Non-pigmented ciliary epithelial cell (primary cell): ENCODE results near the gene PLCL2.

ENCODE experiments used
- DNase-seq: peaks from one replicate; pipeline ENCODE4 v3.0.0-alpha.2; 2010; ENCODE audit warnings: low read depth

The PLCL2 gene

GRCh38 chr3:16893618-16894200, 9.0 kb downstream of the PLCL2 start:
- DNase-seq: no peak

GRCh38 chr3:16896094-16896627, 11.4 kb downstream of the PLCL2 start:
- DNase-seq: no peak

- DNase-seq: no peak
Measured at GRCh38 chr3:16896820-16897219, 12.1 kb downstream of the PLCL2 start.

- DNase-seq: no peak
Measured at GRCh38 chr3:16897254-16897926, 12.6 kb downstream of the PLCL2 start.

- DNase-seq: no peak
Measured at GRCh38 chr3:16898595-16899395, 14.0 kb downstream of the PLCL2 start.

- no peak for DNase-seq
Measured at GRCh38 chr3:16899919-16900318, 15.2 kb downstream of the PLCL2 start.

- DNase-seq: no peak
Measured at GRCh38 chr3:16900779-16901440, 16.2 kb downstream of the PLCL2 start.

GRCh38 chr3:16904423-16905417, 20.0 kb downstream of the PLCL2 start:
- no peak for DNase-seq

GRCh38 chr3:16905704-16906103, 20.9 kb downstream of the PLCL2 start:
- no peak for DNase-seq

GRCh38 chr3:16906682-16907081, 21.9 kb downstream of the PLCL2 start:
- DNase-seq: no peak

- DNase-seq: no peak
Measured at GRCh38 chr3:16907243-16907642, 22.5 kb downstream of the PLCL2 start.

GRCh38 chr3:16908016-16908807, 23.5 kb downstream of the PLCL2 start:
- DNase-seq: no peak

- DNase-seq: no peak
Measured at GRCh38 chr3:16908896-16909295, 24.1 kb downstream of the PLCL2 start.

GRCh38 chr3:16909802-16910201, 25.0 kb downstream of the PLCL2 start:
- DNase-seq: no peak

- no peak for DNase-seq
Measured at GRCh38 chr3:16910207-16910606, 25.5 kb downstream of the PLCL2 start.

GRCh38 chr3:16911916-16912315, 27.2 kb downstream of the PLCL2 start:
- DNase-seq: no peak

GRCh38 chr3:16912400-16913263, 27.9 kb downstream of the PLCL2 start:
- no peak for DNase-seq

GRCh38 chr3:16913264-16913580, 28.5 kb downstream of the PLCL2 start:
- no peak for DNase-seq

GRCh38 chr3:16916840-16917239, 32.1 kb downstream of the PLCL2 start:
- no peak for DNase-seq
